SJCRH30 (cell line): ENCODE measurements around the gene NSRP1. TPM values are rescaled to one million over a fixed set of nuclear protein-coding genes. Genes with fewer than 3 reads are reported as not detected.
"Not testable (repeated sequence)": the region's sequence is repeated elsewhere in the genome, so short reads cannot be mapped to it uniquely, and the experiment has no call there.

Experiments used
- DNase-seq, 2 experiments: peaks; one replicate each; pipeline ENCODE4 v3.0.0-alpha.2; 2015 to 2020
- H3K27ac ChIP-seq: fragments of 250-450 bp; sonication (Bioruptor Pico); 2 replicates; pipeline ENCODE4 v1.5.1; 2020; ENCODE audit warnings: mild to moderate bottlenecking, moderate library complexity
- H3K27me3 ChIP-seq: fragments of 250-450 bp; sonication (Bioruptor Pico); 2 replicates; pipeline ENCODE4 v1.5.1; 2020; ENCODE audit warnings: mild to moderate bottlenecking, moderate library complexity
- H3K36me3 ChIP-seq: fragments of 250-450 bp; sonication (Bioruptor Pico); 2 replicates; pipeline ENCODE4 v1.5.1; 2020; ENCODE audit warnings: mild to moderate bottlenecking, moderate library complexity
- H3K4me1 ChIP-seq: fragments of 250-450 bp; sonication (Bioruptor Pico); 2 replicates; pipeline ENCODE4 v1.5.1; 2020; ENCODE audit warnings: mild to moderate bottlenecking, moderate library complexity
- H3K4me3 ChIP-seq: fragments of 250-450 bp; sonication (Bioruptor Pico); 2 replicates; pipeline ENCODE4 v1.5.1; 2020; ENCODE audit warnings: mild to moderate bottlenecking, moderate library complexity
- H3K9me3 ChIP-seq: fragments of 250-450 bp; sonication (Bioruptor Pico); replicated peaks from 2 replicates; pipeline ENCODE4 v1.5.1; 2020; ENCODE audit warnings: mild to moderate bottlenecking, moderate library complexity
- total RNA-seq: library from RNA; depleted of rRNA; stranded (reverse); fragments of >200 nt; shearing (Covaris generic); gene quantifications from 2 replicates; pipeline ENCODE4 v1.2.3, GENCODE V29; 2014; rRNA removed

The NSRP1 gene
- total RNA-seq = 21.1 and 27.3 TPM in 2 replicates

GRCh38 chr17:30116661-30117551, at the start of gene NSRP1:
Gene NSRP1, plus strand, starts transcription at chr17:30116816. Its CDS starts 28 bp downstream, at chr17:30116844.
- H3K9me3 ChIP-seq = no peaks in the 10 kb centered on the region
- peak within 1 kb of the TSS; percentile 88 for H3K4me3 ChIP-seq
- H3K27me3 ChIP-seq = no peaks in the 10 kb centered on the region
- peak within 1 kb of the TSS; percentile 97 for H3K27ac ChIP-seq
- peaks cover 23% of the 10 kb centered on the region for H3K36me3 ChIP-seq
- DNase-seq = peak; percentile 97 to 98
- no peaks in the 10 kb centered on the region for H3K4me1 ChIP-seq

- Histone ChIP-seq H3K27me3 (no peaks in the 10 kb centered on the region), H3K36me3 (no peaks in the 10 kb centered on the region), H3K4me1 (no peaks in the 10 kb centered on the region), H3K9me3 (peaks cover 5% of the 10 kb centered on the region), H3K4me3 (no peak overlapping the region), H3K27ac (no peak overlapping the region)
- no peak for DNase-seq
These were observed 48.2 kb upstream of the NSRP1 start for GRCh38 chr17:30068465-30068864.

- no peaks in the 10 kb centered on the region for H3K36me3 ChIP-seq
- H3K9me3 ChIP-seq = no peaks in the 10 kb centered on the region; the same call in 1 of the 2 replicates
- H3K4me3 ChIP-seq = no peak overlapping the region
- DNase-seq = no peak
- no peaks in the 10 kb centered on the region for H3K4me1 ChIP-seq
- H3K27ac ChIP-seq = no peak overlapping the region
- H3K27me3 ChIP-seq = no peaks in the 10 kb centered on the region
These were observed 42.4 kb upstream of the NSRP1 start for GRCh38 chr17:30074254-30074653.

DNA sequence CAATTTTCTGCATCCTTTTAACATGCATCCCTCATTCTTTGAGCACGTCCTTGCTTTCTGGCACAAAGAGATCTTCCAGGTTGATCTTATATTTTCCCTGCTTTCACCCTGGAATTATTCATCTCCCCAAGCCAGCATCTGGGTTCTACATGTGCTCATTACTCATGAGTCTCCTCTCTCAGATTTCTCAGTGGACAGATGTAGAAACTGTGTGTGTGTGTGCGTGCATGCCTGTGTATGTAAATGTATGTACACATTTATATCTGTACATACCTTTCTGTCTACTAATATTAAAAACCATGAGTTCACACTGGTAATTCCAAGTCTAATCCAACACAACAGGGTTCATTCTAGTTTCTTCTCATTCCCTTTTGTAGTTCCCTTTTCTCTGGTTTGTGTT, 41.9 kb upstream of the NSRP1 start:
- H3K4me3 ChIP-seq = no peak overlapping the region
- H3K9me3 ChIP-seq = no peaks in the 10 kb centered on the region; the same call in 1 of the 2 replicates
- H3K36me3 ChIP-seq = no peaks in the 10 kb centered on the region
- no peaks in the 10 kb centered on the region for H3K4me1 ChIP-seq
- H3K27me3 ChIP-seq = no peaks in the 10 kb centered on the region
- no peak overlapping the region for H3K27ac ChIP-seq
- no peak for DNase-seq

DNA sequence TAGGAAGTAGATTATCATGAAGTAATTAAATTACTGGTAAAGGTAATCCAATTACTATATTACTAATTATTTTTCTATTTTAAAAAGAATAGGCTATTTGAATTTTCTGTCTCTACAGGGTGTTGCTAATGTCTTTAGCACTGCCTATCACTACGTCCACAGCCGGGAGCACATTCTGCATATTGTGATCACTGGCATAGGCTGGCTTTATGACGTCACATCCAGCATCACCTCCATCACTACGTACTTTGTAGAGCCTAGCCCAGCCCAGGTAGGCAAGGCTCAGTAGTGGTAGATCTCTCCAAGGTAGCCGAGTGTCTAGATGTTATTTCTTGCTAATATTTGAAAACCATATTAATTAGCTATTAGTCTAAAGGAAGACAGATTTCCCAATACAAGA, 33.8 kb upstream of the NSRP1 start:
- Histone ChIP-seq H3K4me3 (no peak overlapping the region), H3K27ac (no peak overlapping the region), H3K27me3 (no peaks in the 10 kb centered on the region), H3K9me3 (no peaks in the 10 kb centered on the region), H3K36me3 (no peaks in the 10 kb centered on the region), H3K4me1 (peaks cover 5% of the 10 kb centered on the region)
- no peak for DNase-seq

- no peaks in the 10 kb centered on the region for H3K27me3 ChIP-seq
- DNase-seq = peak; percentile 44 to 49
- no peak overlapping the region for H3K27ac ChIP-seq
- no peak overlapping the region for H3K4me3 ChIP-seq
- H3K9me3 ChIP-seq = no peaks in the 10 kb centered on the region
- H3K36me3 ChIP-seq = no peaks in the 10 kb centered on the region
- peaks cover 5% of the 10 kb centered on the region for H3K4me1 ChIP-seq
These were observed 31.8 kb upstream of the NSRP1 start for GRCh38 chr17:30084788-30085187.

DNA sequence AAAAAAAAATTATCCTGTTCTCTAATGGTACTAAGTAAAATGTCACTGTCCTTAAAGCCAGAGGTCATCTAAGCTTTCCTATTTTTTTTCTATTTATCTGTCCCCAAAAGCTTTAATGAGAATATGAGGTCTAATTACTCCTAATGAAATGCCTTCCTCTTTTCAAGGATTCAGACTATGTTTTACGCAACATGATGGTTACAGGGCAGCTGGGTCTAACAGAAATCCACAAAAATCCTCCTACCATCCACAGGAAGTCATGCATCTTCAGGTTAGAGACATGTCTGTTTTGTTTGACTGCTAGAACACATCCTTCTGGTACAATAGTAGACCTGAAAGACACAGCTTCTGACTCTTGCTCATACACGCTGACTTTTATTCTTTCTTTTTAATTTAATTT, 29.7 kb upstream of the NSRP1 start:
- H3K9me3 ChIP-seq = no peaks in the 10 kb centered on the region
- no peak for DNase-seq
- no peak overlapping the region for H3K27ac ChIP-seq
- no peaks in the 10 kb centered on the region for H3K36me3 ChIP-seq
- no peaks in the 10 kb centered on the region for H3K27me3 ChIP-seq
- H3K4me3 ChIP-seq = no peak overlapping the region
- H3K4me1 ChIP-seq = peaks cover 15% of the 10 kb centered on the region

DNA sequence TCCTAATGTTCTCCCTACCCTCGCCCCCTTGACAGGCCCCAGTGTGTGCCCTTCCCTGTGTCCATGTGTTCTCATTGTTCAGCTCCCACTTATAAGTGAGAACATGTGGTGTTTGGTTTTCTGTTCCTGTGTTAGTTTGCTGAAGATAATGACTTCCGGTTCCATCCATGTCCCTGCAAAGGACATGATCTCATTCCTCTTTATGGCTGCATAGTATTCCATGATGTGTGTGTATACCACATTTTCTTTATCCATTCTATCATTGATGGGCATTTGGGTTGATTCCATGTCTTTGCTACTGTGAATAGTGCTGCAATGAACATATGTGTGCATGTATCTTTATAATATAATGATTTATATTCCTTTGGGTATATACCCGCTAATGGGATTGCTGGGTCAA, 29.2 kb upstream of the NSRP1 start:
- H3K4me3 ChIP-seq, H3K27me3 ChIP-seq, H3K36me3 ChIP-seq, H3K27ac ChIP-seq, DNase-seq, H3K9me3 ChIP-seq: not testable (repeated sequence)
- peaks cover 16% of the 10 kb centered on the region for H3K4me1 ChIP-seq

DNA sequence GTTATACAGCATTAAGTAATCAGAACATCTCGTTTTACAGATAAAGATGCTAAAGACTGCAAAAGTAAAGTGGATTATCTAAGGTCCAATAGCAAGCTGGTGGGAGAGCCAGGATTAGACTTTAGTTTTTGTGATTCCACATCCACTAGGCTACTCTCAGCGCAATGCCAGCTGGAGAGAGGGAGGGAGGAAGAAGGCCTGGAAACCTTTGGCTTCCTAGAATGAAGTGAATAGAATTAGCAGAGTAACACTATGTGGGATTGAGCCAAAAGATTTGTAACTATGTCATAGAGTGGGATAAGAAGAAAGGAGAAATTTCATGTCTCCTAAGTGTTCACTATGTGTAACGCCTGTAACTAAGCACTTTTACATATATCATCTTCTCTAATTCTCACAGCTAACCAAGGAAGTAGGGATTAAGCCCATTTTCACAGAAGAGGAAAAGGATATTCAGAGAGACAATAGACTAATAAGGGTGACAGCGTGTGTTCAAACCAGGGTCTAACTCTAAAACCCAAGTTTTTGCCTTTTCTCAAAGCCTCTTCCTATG, 25.4 kb upstream of the NSRP1 start:
- no peak overlapping the region for H3K27ac ChIP-seq
- H3K4me3 ChIP-seq = no peak overlapping the region
- H3K9me3 ChIP-seq = no peaks in the 10 kb centered on the region
- no peaks in the 10 kb centered on the region for H3K36me3 ChIP-seq
- peak in 1 of 2 experiments; percentile 28 for DNase-seq
- peaks cover 14% of the 10 kb centered on the region for H3K4me1 ChIP-seq
- no peaks in the 10 kb centered on the region for H3K27me3 ChIP-seq

- Histone ChIP-seq H3K36me3 (no peaks in the 10 kb centered on the region), H3K4me3 (no peak overlapping the region), H3K27me3 (no peaks in the 10 kb centered on the region), H3K9me3 (no peaks in the 10 kb centered on the region), H3K4me1 (peaks cover 14% of the 10 kb centered on the region), H3K27ac (no peak overlapping the region)
- DNase-seq = peak in 1 of 2 experiments; percentile 46
These were observed 24.8 kb upstream of the NSRP1 start for GRCh38 chr17:30091771-30092170.

DNA sequence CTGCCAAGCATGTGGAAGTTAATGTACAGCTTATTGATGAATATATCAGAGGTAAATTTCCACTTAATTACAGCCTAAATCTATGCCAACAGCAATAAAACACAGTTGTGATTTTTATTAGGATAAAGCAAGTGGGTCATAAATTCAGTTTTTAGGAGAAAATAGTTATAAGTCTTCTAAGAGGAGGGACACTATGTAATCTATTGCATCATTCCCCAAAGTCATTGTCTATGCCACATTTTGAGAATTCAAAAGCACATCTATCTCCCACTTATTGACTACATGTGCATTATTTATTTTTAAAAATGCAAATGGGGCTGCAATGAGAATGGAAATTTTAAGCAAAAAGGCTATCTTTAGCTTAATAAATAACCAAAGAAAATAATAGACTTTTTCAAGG, 23.7 kb upstream of the NSRP1 start:
- H3K4me3 ChIP-seq = no peak overlapping the region
- H3K4me1 ChIP-seq = peaks cover 14% of the 10 kb centered on the region
- H3K9me3 ChIP-seq = no peaks in the 10 kb centered on the region
- H3K27me3 ChIP-seq = no peaks in the 10 kb centered on the region
- no peak overlapping the region for H3K27ac ChIP-seq
- H3K36me3 ChIP-seq = no peaks in the 10 kb centered on the region
- no peak for DNase-seq

- no peak overlapping the region for H3K27ac ChIP-seq
- peak; percentile 64 to 92 for DNase-seq
- H3K4me1 ChIP-seq = peaks cover 14% of the 10 kb centered on the region
These were observed 23.0 kb upstream of the NSRP1 start for GRCh38 chr17:30093463-30094147.

GRCh38 chr17:30095507-30096244, 20.9 kb upstream of the NSRP1 start:
- Histone ChIP-seq H3K4me1 (peaks cover 14% of the 10 kb centered on the region), H3K9me3 (no peaks in the 10 kb centered on the region), H3K27ac (no peak overlapping the region), H3K4me3 (no peak overlapping the region), H3K36me3 (no peaks in the 10 kb centered on the region), H3K27me3 (no peaks in the 10 kb centered on the region)
- peak; percentile 30 to 74 for DNase-seq

More at GRCh38 chr17:30093463-30094147, 23.0 kb upstream of the NSRP1 start:
- H3K9me3 ChIP-seq = no peaks in the 10 kb centered on the region
- no peak overlapping the region for H3K4me3 ChIP-seq
- no peaks in the 10 kb centered on the region for H3K36me3 ChIP-seq
- H3K27me3 ChIP-seq = no peaks in the 10 kb centered on the region

DNA sequence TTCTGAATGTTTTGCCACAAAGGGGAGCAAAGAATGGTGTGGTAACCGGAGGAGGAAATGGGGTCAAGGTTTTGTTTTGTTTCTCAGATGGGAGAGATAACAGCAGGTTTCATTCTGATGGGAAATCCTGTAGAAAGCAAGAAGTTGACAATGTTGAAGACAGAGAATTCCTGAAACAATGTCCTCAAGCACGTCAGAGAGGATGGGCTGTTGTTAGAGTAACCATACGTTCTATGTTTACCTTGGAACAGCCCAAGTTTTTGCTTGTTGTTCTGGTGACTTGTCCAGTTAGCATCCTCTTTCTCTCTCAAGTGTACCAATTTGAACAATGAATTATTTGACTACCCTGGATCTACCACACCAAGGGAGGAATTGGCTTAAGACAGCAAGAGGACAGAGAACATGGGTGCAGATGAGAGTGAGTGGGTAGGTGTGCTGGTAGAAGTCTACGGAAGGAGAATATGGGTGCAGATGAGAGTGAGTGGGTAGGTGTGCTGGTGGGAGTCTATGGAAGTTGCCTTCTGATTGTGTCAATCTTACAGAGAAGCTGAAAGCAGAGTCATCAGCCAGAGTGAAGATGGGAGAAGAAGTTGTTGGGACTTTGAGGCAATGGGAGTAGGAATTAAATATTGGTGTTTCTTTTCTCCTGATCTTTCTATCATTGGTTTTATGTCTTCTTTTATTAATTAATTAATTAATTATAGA, 14.8 kb upstream of the NSRP1 start:
- Histone ChIP-seq H3K9me3 (no peaks in the 10 kb centered on the region), H3K4me1 (no peaks in the 10 kb centered on the region), H3K27me3 (peaks cover 3% of the 10 kb centered on the region; the same call in 1 of the 2 replicates), H3K4me3 (no peak overlapping the region), H3K27ac (no peak overlapping the region), H3K36me3 (no peaks in the 10 kb centered on the region)
- no peak for DNase-seq
